ENCODE measurements around the gene DNM1. TPM values are rescaled to one million over a fixed set of nuclear protein-coding genes. Genes with fewer than 3 reads are reported as not detected.

DNM1 gene
- total and polyA plus RNA-seq, 4 donors, result 1.2 to 23.7 (median 6.1) TPM

DNA sequence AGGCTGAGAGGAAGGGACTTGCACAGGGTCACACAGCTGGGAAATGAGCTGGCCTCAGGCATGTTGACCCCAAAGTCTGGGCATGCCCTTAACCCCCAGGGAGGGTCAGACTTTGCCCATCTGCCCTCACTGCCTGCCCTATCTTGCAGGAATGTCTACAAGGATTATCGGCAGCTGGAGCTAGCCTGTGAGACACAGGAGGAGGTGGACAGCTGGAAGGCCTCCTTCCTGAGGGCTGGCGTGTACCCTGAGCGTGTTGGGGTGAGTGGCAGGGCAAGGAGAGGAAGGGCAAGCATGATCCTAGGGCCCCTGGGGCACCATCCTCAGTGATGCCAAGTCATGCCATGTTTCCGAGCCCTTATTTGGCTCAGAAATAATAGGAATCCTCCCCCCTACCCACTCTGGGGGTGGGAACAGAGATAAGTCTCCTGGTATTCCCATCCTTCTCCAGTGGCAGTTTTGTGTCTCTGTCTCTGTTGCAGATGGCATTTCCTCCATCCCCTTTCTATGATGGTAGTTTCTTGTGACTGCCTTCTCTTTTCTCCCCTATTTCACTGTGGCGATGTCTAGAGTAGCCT is 44.1 kb downstream of the DNM1 start:
- ATAC-seq (ENCODE audit: insufficient read depth, low FRiP score) (no peak), DNase-seq (no peak)
- H3K9ac ChIP-seq (ENCODE audit: insufficient read depth in 1 of 2, low read length in 2 of 2), result no peak overlapping the region
- H3K4me3 ChIP-seq, result no peak overlapping the region
- H3K27me3 ChIP-seq (ENCODE audit: control insufficient read depth in 3 of 3, insufficient read depth in 3 of 3, low read length in 2 of 3), result no peaks in the 10 kb centered on the region
- peaks cover 0 to 11% (median 2%) of the 10 kb centered on the region in 4 donors for H3K36me3 ChIP-seq (ENCODE audit: control insufficient read depth in 4 of 4, insufficient read depth in 4 of 4, low read length in 4 of 4)
- 90 to 91% methylated on average over 5 of the region's 5 CpGs for WGBS, 2 donors
- TF ChIP-seq, protein P1, sequence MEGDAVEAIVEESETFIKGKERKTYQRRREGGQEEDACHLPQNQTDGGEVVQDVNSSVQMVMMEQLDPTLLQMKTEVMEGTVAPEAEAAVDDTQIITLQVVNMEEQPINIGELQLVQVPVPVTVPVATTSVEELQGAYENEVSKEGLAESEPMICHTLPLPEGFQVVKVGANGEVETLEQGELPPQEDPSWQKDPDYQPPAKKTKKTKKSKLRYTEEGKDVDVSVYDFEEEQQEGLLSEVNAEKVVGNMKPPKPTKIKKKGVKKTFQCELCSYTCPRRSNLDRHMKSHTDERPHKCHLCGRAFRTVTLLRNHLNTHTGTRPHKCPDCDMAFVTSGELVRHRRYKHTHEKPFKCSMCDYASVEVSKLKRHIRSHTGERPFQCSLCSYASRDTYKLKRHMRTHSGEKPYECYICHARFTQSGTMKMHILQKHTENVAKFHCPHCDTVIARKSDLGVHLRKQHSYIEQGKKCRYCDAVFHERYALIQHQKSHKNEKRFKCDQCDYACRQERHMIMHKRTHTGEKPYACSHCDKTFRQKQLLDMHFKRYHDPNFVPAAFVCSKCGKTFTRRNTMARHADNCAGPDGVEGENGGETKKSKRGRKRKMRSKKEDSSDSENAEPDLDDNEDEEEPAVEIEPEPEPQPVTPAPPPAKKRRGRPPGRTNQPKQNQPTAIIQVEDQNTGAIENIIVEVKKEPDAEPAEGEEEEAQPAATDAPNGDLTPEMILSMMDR (IDR thresholded peaks at IDR 0.05; ENCODE audit: control extremely low read depth, extremely low read depth), result no peak
- H3K27ac ChIP-seq (ENCODE audit: low read depth in 1 of 2, low read length in 1 of 2), result no peak overlapping the region
- peaks cover 0 to 42% (median 12%) of the 10 kb centered on the region in 5 donors for H3K4me1 ChIP-seq (ENCODE audit: control insufficient read depth in 5 of 5, insufficient read depth in 5 of 5, low read length in 5 of 5)
- no peaks in the 10 kb centered on the region for H3K9me3 ChIP-seq (ENCODE audit: control insufficient read depth in 4 of 4, insufficient read depth in 3 of 4, low read length in 3 of 4)

DNA sequence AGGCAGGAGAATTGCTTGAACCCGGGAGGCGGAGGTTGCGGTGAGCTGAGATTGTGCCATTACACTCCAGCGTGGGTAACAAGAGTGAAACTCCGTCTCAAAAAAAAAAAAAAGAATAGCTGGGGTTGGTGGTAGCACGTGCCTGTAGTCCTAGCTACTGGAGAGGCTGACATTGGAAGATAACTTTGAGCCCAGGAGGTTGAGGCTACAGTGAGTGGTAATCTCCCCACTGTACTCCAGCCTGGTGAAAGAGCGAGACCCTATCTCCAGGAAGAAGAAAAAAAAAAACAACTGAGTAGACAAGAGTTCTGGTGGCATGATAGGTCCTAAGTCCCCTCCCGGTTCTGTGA is 46.4 kb downstream of the DNM1 start:
- no peak overlapping the region for H3K9ac ChIP-seq (ENCODE audit: insufficient read depth in 1 of 2, low read length in 2 of 2)
- WGBS, 2 donors, result 76 to 82% methylated on average over 8 of the region's 8 CpGs
- H3K27ac ChIP-seq (ENCODE audit: low read depth in 1 of 2, low read length in 1 of 2), result no peak overlapping the region
- peaks cover 0 to 20% (median 10%) of the 10 kb centered on the region in 5 donors for H3K4me1 ChIP-seq (ENCODE audit: control insufficient read depth in 5 of 5, insufficient read depth in 5 of 5, low read length in 5 of 5)
- no peak for ATAC-seq (ENCODE audit: insufficient read depth, low FRiP score)
- H3K9me3 ChIP-seq (ENCODE audit: control insufficient read depth in 4 of 4, insufficient read depth in 3 of 4, low read length in 3 of 4), result no peaks in the 10 kb centered on the region
- H3K27me3 ChIP-seq (ENCODE audit: control insufficient read depth in 3 of 3, insufficient read depth in 3 of 3, low read length in 2 of 3), result no peaks in the 10 kb centered on the region
- H3K4me3 ChIP-seq, result no peak overlapping the region
- peaks cover 0 to 11% (median 2%) of the 10 kb centered on the region in 4 donors for H3K36me3 ChIP-seq (ENCODE audit: control insufficient read depth in 4 of 4, insufficient read depth in 4 of 4, low read length in 4 of 4)
- no peak for DNase-seq
- TF ChIP-seq, protein P1 (IDR thresholded peaks at IDR 0.05; ENCODE audit: control extremely low read depth, extremely low read depth), result no peak

DNA sequence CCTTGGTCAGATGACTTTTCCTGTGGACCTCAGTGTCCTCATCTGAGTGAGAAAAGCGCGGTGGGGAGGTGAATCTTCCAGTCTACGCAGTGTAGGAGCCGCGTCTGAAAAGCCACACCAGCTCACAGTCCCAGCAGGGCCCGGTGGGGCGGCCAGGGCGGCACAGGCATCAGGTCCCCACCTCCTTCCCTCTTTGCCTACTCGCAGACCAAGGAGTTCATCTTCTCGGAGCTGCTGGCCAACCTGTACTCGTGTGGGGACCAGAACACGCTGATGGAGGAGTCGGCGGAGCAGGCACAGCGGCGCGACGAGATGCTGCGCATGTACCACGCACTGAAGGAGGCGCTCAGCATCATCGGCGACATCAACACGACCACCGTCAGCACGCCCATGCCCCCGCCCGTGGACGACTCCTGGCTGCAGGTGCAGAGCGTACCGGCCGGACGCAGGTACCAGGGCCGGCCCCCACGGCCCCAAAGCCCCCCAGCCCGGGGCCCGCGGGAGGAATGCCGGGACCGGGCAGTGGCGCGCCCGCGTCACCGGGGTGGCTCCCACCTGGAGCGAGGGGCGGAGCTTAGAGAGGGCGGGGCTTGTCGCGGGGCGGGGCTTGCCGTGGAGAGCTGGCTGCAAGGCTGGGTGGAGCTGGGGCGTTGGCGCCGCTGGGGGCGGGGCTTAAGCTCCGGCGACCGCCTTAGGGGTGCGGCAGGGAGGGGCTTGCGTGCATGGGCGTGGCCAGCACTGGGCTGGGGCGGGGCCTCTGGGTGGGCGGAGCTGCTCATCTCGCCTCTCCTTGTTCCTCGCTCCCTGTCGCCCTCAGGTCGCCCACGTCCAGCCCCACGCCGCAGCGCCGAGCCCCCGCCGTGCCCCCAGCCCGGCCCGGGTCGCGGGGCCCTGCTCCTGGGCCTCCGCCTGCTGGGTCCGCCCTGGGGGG is 47.0 kb downstream of the DNM1 start:
- WGBS, 2 donors, result 13 to 17% methylated on average over 62 to 81 of the region's 81 CpGs
- Histone ChIP-seq H3K4me3 (no peak overlapping the region), H3K4me1 (ENCODE audit: control insufficient read depth in 5 of 5, insufficient read depth in 5 of 5, low read length in 5 of 5) (peaks cover 0 to 20% (median 10%) of the 10 kb centered on the region in 5 donors), H3K9ac (ENCODE audit: insufficient read depth in 1 of 2, low read length in 2 of 2) (no peak overlapping the region), H3K36me3 (ENCODE audit: control insufficient read depth in 4 of 4, insufficient read depth in 4 of 4, low read length in 4 of 4) (peaks cover 0 to 11% (median 2%) of the 10 kb centered on the region in 4 donors), H3K9me3 (ENCODE audit: control insufficient read depth in 4 of 4, insufficient read depth in 3 of 4, low read length in 3 of 4) (no peaks in the 10 kb centered on the region), H3K27ac (ENCODE audit: low read depth in 1 of 2, low read length in 1 of 2) (no peak overlapping the region), H3K27me3 (ENCODE audit: control insufficient read depth in 3 of 3, insufficient read depth in 3 of 3, low read length in 2 of 3) (no peaks in the 10 kb centered on the region)
- ATAC-seq (ENCODE audit: insufficient read depth, low FRiP score), result peak; percentile 99
- TF ChIP-seq, protein P1 (IDR thresholded peaks at IDR 0.05; ENCODE audit: control extremely low read depth, extremely low read depth), result no peak
- peak; percentile 60 to 88 (median 76) for DNase-seq

Measured in lung (tissue), 12 donors.